PC-3 (cell line): Measurements from ENCODE around the gene ITGA1. TPM values are rescaled to one million over a fixed set of nuclear protein-coding genes. Genes with fewer than 3 reads are reported as not detected.

ENCODE experiments used
- ATAC-seq: fragments of 200-7000 bp; cut with Tn5 transposase; 2 replicates; pipeline ENCODE4 v1.9.1; 2020; ENCODE audit warnings: mild to moderate bottlenecking, moderate library complexity
- BruUV-seq: library from RNA; stranded (reverse); fragments of 400-500 nt; replicated peaks from 2 replicates; lab custom pipeline; 2021; lab: Mats Ljungman, UMichigan
- CTCF ChIA-PET: fragments of 300-600 bp; sonication (Branson Sonifier 250); formaldehyde crosslinking; loops from one replicate; lab custom pipeline; 2022; ENCODE audit warnings: antibody characterized with exemption; lab: Charles Lee
- POLR2A ChIA-PET: fragments of 300-600 bp; sonication (Branson Sonifier 250); formaldehyde crosslinking; loops from one replicate; lab custom pipeline; 2022; ENCODE audit warnings: antibody characterized with exemption; ENCODE audit not compliant: unreplicated experiment; lab: Charles Lee
- DNase-seq: peaks from one replicate; pipeline ENCODE4 v3.0.0-alpha.2; 2015
- H2AFZ ChIP-seq: fragments of 300-600 bp; sonication (generic); 2 replicates; pipeline ENCODE4 v1.6.0; 2016; ENCODE audit warnings: antibody characterized with exemption, low read length
- H3F3A ChIP-seq: fragments of 300-600 bp; sonication (generic); one replicate; pipeline ENCODE4 v1.6.0; 2017; ENCODE audit warnings: antibody characterized with exemption, low read length, control low read depth, mild to moderate bottlenecking; ENCODE audit not compliant: unreplicated experiment
- H3K27ac ChIP-seq: fragments of 300-600 bp; sonication (generic); 2 replicates; pipeline ENCODE4 v1.5.1; 2016; ENCODE audit warnings: mild to moderate bottlenecking, low read length
- H3K27me3 ChIP-seq: fragments of 300-600 bp; sonication (generic); 2 replicates; pipeline ENCODE4 v1.6.1; 2016; ENCODE audit warnings: low read length, mixed read lengths
- H3K36me3 ChIP-seq: fragments of 300-600 bp; sonication (generic); 2 replicates; pipeline ENCODE4 v1.6.1; 2016; ENCODE audit warnings: low read depth, mixed run types, low read length, mixed read lengths
- H3K4me1 ChIP-seq: fragments of 300-600 bp; sonication (generic); 2 replicates; pipeline ENCODE4 v1.5.1; 2016; ENCODE audit warnings: low read length; ENCODE audit not compliant: insufficient read depth
- H3K4me2 ChIP-seq: fragments of 300-600 bp; sonication (generic); 2 replicates; pipeline ENCODE4 v1.6.0; 2016; ENCODE audit warnings: low read length
- H3K4me3 ChIP-seq: fragments of 300-600 bp; sonication (generic); 2 replicates; pipeline ENCODE4 v1.5.1; 2016; ENCODE audit warnings: mild to moderate bottlenecking, low read length, mixed read lengths
- H3K79me2 ChIP-seq: fragments of 300-600 bp; sonication (generic); 2 replicates; pipeline ENCODE4 v1.6.1; 2017; ENCODE audit warnings: low read length, mixed read lengths
- H3K9ac ChIP-seq: fragments of 300-600 bp; sonication (generic); 2 replicates; pipeline ENCODE4 v1.6.0; 2016; ENCODE audit warnings: mild to moderate bottlenecking, low read length
- H3K9me2 ChIP-seq: fragments of 300-600 bp; sonication (generic); replicated peaks from 2 replicates; pipeline ENCODE4 v1.6.1; 2016; ENCODE audit warnings: mixed run types, low read length, mixed read lengths
- H3K9me3 ChIP-seq: fragments of 300-600 bp; sonication (generic); 2 replicates; pipeline ENCODE4 v1.6.1; 2016; ENCODE audit warnings: low read length, mixed read lengths
- H4K20me1 ChIP-seq: fragments of 300-600 bp; sonication (generic); 2 replicates; pipeline ENCODE4 v1.6.1; 2016; ENCODE audit warnings: low read length, mixed read lengths
- EZH2 ChIP-seq: fragments of 300-600 bp; sonication (generic); IDR thresholded peaks from one replicate; pipeline ENCODE4 v1.6.1; 2017; ENCODE audit warnings: antibody characterized with exemption, mild to moderate bottlenecking, low read length; ENCODE audit not compliant: unreplicated experiment
- EZH2phosphoT487 ChIP-seq: fragments of 300-600 bp; sonication (generic); IDR thresholded peaks from 2 replicates; pipeline ENCODE4 v1.6.1; 2018; ENCODE audit warnings: mild to moderate bottlenecking, antibody characterized with exemption, low read length, borderline replicate concordance
- intact Hi-C: fragments of 100-400 bp; cut with micrococcal nuclease; formaldehyde crosslinking; loops from 2 replicates; pipeline ENCODE4 v1.9.0; 2023
- total RNA-seq: library from RNA; depleted of rRNA; stranded (reverse); fragments of >200 nt; gene quantifications from 2 replicates; pipeline ENCODE4 v1.2.3, GENCODE V29; 2014
- TF ChIP-seq, protein P1 (sequence below): fragments of 300-600 bp; sonication (generic); conservative IDR thresholded peaks from 2 replicates; pipeline ENCODE4 v1.5.1; 2017; ENCODE audit warnings: antibody characterized with exemption, low read depth, mild to moderate bottlenecking, low read length

ITGA1 gene
- total RNA-seq, 1 experiment from 2014 or later = 4.7 TPM

DNA sequence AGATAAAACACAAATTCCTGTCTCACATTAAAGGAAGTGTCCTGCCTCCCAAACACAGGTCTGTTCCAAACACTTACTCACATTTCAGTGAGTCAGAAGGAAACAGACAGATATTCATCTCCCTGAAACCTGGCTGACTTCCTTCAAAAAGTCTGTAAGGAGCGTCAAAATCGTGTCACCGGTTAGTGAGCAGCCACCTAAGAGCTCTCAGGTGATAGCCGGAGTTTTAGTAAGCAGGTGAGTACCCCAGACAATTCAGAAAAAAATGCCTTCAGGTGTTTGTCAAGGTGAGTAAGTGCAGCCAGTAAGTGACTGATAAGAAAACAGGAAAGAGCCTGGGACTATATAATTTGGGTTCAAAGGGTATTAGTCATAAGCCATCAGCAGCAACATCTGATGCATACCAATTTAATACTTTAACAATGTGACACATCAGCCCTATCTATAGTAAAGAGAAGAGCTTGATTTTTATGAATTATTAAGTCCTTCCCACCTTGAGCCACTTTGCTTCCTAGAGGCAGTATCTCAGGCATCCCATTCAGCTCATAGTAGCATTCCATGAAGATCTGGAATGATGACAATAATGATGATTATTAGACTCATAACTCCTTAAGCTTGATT is 200.1 kb downstream of the ITGA1 start:
- POLR2A ChIA-PET = interaction anchor here (0.5 to 1.1 kb wide), 4 partner anchors 38 to 1197 kb away, joined by 3 to 31 read pairs (median 8); no protein-coding TSS in a partner anchor
- BruUV-seq = no TSS peak
- H2AFZ ChIP-seq = no peak overlapping the region
- H3K27me3 ChIP-seq = no peaks in the 10 kb centered on the region
- H3K4me3 ChIP-seq = peak overlapping the region; percentile 89
- H3K9me2 ChIP-seq = no peaks in the 10 kb centered on the region
- peak overlapping the region; percentile 96 for H3K9ac ChIP-seq
- DNase-seq (peak; percentile 97), ATAC-seq (peak; percentile 31)
- H3K4me2 ChIP-seq = peak overlapping the region; percentile 93
- H3K79me2 ChIP-seq = peaks cover 41% of the 10 kb centered on the region
- peaks cover 63% of the 10 kb centered on the region for H3K4me1 ChIP-seq
- H3K27ac ChIP-seq = peak overlapping the region; percentile 92
- peaks cover 4% of the 10 kb centered on the region for H3F3A ChIP-seq
- peaks cover 20% of the 10 kb centered on the region for H3K36me3 ChIP-seq
- intact Hi-C loops = loop anchor here (1.0 to 10.0 kb wide), 4 partner anchors 40 to 203 kb away; partner anchors contain the start of genes ITGA1 and PELO
- peaks cover 29% of the 10 kb centered on the region for H4K20me1 ChIP-seq
- CTCF ChIA-PET = interaction anchor here (0.6 to 1.2 kb wide), 3 partner anchors 26 to 72 kb away, joined by 4 to 8 read pairs (median 5); no protein-coding TSS in a partner anchor
- TF ChIP-seq EZH2phosphoT487 (peak; percentile 46; the same call in 1 of the 2 replicates), EZH2 (no peak)
- TF ChIP-seq, protein P1, sequence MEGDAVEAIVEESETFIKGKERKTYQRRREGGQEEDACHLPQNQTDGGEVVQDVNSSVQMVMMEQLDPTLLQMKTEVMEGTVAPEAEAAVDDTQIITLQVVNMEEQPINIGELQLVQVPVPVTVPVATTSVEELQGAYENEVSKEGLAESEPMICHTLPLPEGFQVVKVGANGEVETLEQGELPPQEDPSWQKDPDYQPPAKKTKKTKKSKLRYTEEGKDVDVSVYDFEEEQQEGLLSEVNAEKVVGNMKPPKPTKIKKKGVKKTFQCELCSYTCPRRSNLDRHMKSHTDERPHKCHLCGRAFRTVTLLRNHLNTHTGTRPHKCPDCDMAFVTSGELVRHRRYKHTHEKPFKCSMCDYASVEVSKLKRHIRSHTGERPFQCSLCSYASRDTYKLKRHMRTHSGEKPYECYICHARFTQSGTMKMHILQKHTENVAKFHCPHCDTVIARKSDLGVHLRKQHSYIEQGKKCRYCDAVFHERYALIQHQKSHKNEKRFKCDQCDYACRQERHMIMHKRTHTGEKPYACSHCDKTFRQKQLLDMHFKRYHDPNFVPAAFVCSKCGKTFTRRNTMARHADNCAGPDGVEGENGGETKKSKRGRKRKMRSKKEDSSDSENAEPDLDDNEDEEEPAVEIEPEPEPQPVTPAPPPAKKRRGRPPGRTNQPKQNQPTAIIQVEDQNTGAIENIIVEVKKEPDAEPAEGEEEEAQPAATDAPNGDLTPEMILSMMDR = no peak
- no peaks in the 10 kb centered on the region for H3K9me3 ChIP-seq

DNA sequence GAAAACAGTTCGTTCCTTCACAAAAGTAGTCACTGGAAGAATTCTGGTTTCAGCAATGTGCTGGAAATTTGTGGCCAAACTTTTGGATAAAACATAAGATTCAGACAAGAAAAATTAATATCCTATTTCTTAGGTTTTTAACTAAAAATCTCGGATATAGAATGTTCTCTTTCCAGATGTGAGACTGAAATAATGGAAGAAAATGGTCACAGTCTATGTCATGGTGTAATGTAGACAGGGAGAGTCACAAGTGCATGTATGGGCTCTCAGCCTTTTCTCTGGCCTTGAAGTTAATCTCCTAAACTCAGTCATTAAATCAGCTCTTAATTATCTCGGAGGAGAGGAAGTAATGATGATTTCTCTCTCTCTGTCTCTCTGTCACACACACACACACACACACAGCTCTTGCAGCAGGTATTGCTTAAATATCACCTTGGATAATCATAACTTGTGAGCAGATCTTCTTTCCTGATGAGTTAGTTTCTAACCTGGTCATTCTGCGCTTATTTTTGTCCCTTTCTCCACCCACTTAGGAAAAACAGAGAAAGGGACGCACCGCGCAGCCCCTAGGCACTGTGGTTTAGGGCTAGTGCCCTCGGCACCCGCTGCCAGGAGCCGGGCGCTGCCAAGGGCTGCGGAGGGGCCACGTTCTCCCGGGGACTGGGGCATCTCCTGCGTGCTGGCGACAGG is 200.8 kb downstream of the ITGA1 start:
- Histone ChIP-seq H3K4me3 (peak overlapping the region; percentile 89), H3K79me2 (peaks cover 48% of the 10 kb centered on the region), H3K9ac (peak overlapping the region; percentile 96), H3K9me2 (no peaks in the 10 kb centered on the region), H4K20me1 (peaks cover 35% of the 10 kb centered on the region), H3K36me3 (peaks cover 27% of the 10 kb centered on the region), H3F3A (peaks cover 4% of the 10 kb centered on the region), H3K27me3 (no peaks in the 10 kb centered on the region), H2AFZ (peak overlapping the region; percentile 58), H3K9me3 (no peaks in the 10 kb centered on the region), H3K27ac (peak overlapping the region; percentile 92), H3K4me2 (peak overlapping the region; percentile 93), H3K4me1 (peaks cover 66% of the 10 kb centered on the region)
- BruUV-seq = TSS peak; percentile 62
- DNase-seq = peak; percentile 37
- TF ChIP-seq EZH2 (no peak), EZH2phosphoT487 (no peak)
- TF ChIP-seq, protein P1 = no peak
- CTCF ChIA-PET = interaction anchor here (1.1 to 1.6 kb wide), 3 partner anchors 40 to 73 kb away, joined by 5 to 8 read pairs (median 6); no protein-coding TSS in a partner anchor
- intact Hi-C loops = loop anchor here (2.0 to 10.0 kb wide), 3 partner anchors 48 to 204 kb away; partner anchors contain the start of genes ITGA1 and PELO
- peak; percentile 1; the same call in 1 of the 2 replicates for ATAC-seq
- POLR2A ChIA-PET = interaction anchor here (0.5 to 1.1 kb wide), 5 partner anchors 39 to 1196 kb away, joined by 3 to 31 read pairs (median 8); no protein-coding TSS in a partner anchor
